Colonic mucosa (tissue), 4 donors: ENCODE results near the gene ZKSCAN1. TPM values are rescaled to one million over a fixed set of nuclear protein-coding genes. Genes with fewer than 3 reads are reported as not detected.
"Not testable (repeated sequence)": the region's sequence is repeated elsewhere in the genome, so short reads cannot be mapped to it uniquely, and the experiment has no call there.

Source experiments
- DNase-seq: peaks from one replicate; pipeline ENCODE4 v3.0.0-alpha.2; 2020
- H3K27ac ChIP-seq: fragments of 200-600 bp; one replicate; pipeline ENCODE4 v1.8.0; 2021
- H3K27me3 ChIP-seq: fragments of 200-600 bp; one replicate; pipeline ENCODE4 v1.8.0; 2021
- H3K36me3 ChIP-seq: fragments of 200-600 bp; one replicate; pipeline ENCODE4 v1.8.0; 2021
- H3K4me1 ChIP-seq: fragments of 200-600 bp; one replicate; pipeline ENCODE4 v1.8.0; 2021; ENCODE audit warnings: mild to moderate bottlenecking
- H3K4me3 ChIP-seq: fragments of 200-600 bp; one replicate; pipeline ENCODE4 v1.8.0; 2021
- H3K9ac ChIP-seq, 2 donors: one replicate each; pipeline ENCODE4 v1.7.0; 2013; ENCODE audit warnings: control low read depth in 2 of 2, low read depth in 2 of 2, low read length in 2 of 2
- H3K9me3 ChIP-seq: fragments of 200-600 bp; one replicate; pipeline ENCODE4 v1.8.0; 2021
- CTCF ChIP-seq: fragments of 200-600 bp; IDR thresholded peaks from one replicate; pipeline ENCODE4 v1.8.0; 2022; ENCODE audit warnings: antibody characterized with exemption, mild to moderate bottlenecking
- intact Hi-C: fragments of 100-400 bp; cut with DNase I; formaldehyde crosslinking; loops from one replicate; pipeline ENCODE4 v1.14.1; 2022
- total RNA-seq, 2 donors: library from RNA; stranded (reverse); fragmentation: NEBNext Ultra II Directional in 1 of 2; extraction: Animal tissue kit (Norgen Biotek cat#: 25700) in 1 of 2; gene quantifications; one replicate each; pipeline ENCODE4 v1.2.1, GENCODE V29; 2021
- donor health status: healthy.
- donor health status: DM: no; HTN: no; CAD: no.
- donor health status: DM: no; HTN: no; CAD: no.

The ZKSCAN1 gene
- total RNA-seq, 2 donors from 2014 or later = 96.1 to 147 TPM

- DNase-seq = no peak
- Histone ChIP-seq H3K4me1 (no peaks in the 10 kb centered on the region), H3K36me3 (no peaks in the 10 kb centered on the region), H3K9ac (no peak within 1 kb of the TSS), H3K9me3 (no peaks in the 10 kb centered on the region), H3K27me3 (no peaks in the 10 kb centered on the region), H3K27ac (no peak within 1 kb of the TSS), H3K4me3 (no peak within 1 kb of the TSS)
- no peak for TF ChIP-seq CTCF
- intact Hi-C loops = no loop called here
Observed at GRCh38 chr7:99975782-99976521, 39.4 kb upstream of the ZKSCAN1 start, which contains the start of gene AZGP1. AZGP1 (minus strand) TSS chr7:99976031; CDS start chr7:99976020, 11 bp downstream.

GRCh38 chr7:99976626-99977025, 38.8 kb upstream of the ZKSCAN1 start:
- no peak for DNase-seq
- no peak for TF ChIP-seq CTCF
- H3K9ac ChIP-seq = no peak overlapping the region
- no peaks in the 10 kb centered on the region for H3K4me1 ChIP-seq
- no peaks in the 10 kb centered on the region for H3K27me3 ChIP-seq
- no peaks in the 10 kb centered on the region for H3K9me3 ChIP-seq
- H3K36me3 ChIP-seq = no peaks in the 10 kb centered on the region
- no peak overlapping the region for H3K27ac ChIP-seq
- no peak overlapping the region for H3K4me3 ChIP-seq
- intact Hi-C loops = no loop called here

GRCh38 chr7:99979814-99980225, 35.6 kb upstream of the ZKSCAN1 start:
- intact Hi-C loops, H3K9me3 ChIP-seq, H3K27me3 ChIP-seq, H3K9ac ChIP-seq, H3K4me3 ChIP-seq, H3K4me1 ChIP-seq, H3K27ac ChIP-seq, H3K36me3 ChIP-seq: not testable (repeated sequence)
- DNase-seq = peak; percentile 73
- TF ChIP-seq CTCF = peak; percentile 70

GRCh38 chr7:99980448-99980872, 34.9 kb upstream of the ZKSCAN1 start:
- H3K27me3 ChIP-seq, H3K4me3 ChIP-seq, H3K27ac ChIP-seq, H3K9me3 ChIP-seq, H3K4me1 ChIP-seq, DNase-seq, H3K36me3 ChIP-seq, intact Hi-C loops, H3K9ac ChIP-seq: not testable (repeated sequence)

- H3K4me3 ChIP-seq, DNase-seq, H3K36me3 ChIP-seq, H3K9ac ChIP-seq, H3K27ac ChIP-seq, intact Hi-C loops, H3K27me3 ChIP-seq, H3K9me3 ChIP-seq, H3K4me1 ChIP-seq: not testable (repeated sequence)
Observed at GRCh38 chr7:99981066-99981465, 34.3 kb upstream of the ZKSCAN1 start.

- intact Hi-C loops = no loop called here
- no peak overlapping the region for H3K9ac ChIP-seq
- no peaks in the 10 kb centered on the region for H3K4me1 ChIP-seq
- H3K4me3 ChIP-seq = no peak overlapping the region
- no peak for TF ChIP-seq CTCF
- no peak for DNase-seq
- H3K9me3 ChIP-seq = no peaks in the 10 kb centered on the region
- no peaks in the 10 kb centered on the region for H3K36me3 ChIP-seq
- H3K27me3 ChIP-seq = no peaks in the 10 kb centered on the region
- H3K27ac ChIP-seq = no peak overlapping the region
Observed at GRCh38 chr7:99984593-99984992, 30.8 kb upstream of the ZKSCAN1 start.

- H3K9ac ChIP-seq, H3K27ac ChIP-seq, H3K9me3 ChIP-seq, DNase-seq, H3K4me3 ChIP-seq, intact Hi-C loops, H3K27me3 ChIP-seq, H3K4me1 ChIP-seq, H3K36me3 ChIP-seq: not testable (repeated sequence)
Observed at GRCh38 chr7:99987306-99987705, 28.1 kb upstream of the ZKSCAN1 start.
